ENCODE data around the gene CSPG5. TPM values are rescaled to one million over a fixed set of nuclear protein-coding genes. Genes with fewer than 3 reads are reported as not detected.

The CSPG5 gene
- total RNA-seq, 2 experiments from 2014 or later = 0.37 to 0.42 TPM

GRCh38 chr3:47512416-47513124 is 66.1 kb downstream of the CSPG5 start:
- ChIA-PET CTCF (interaction anchor here (0.7 to 4.7 kb wide), 5 partner anchors 9 to 289 kb away, joined by 3 to 26 read pairs (median 3); no protein-coding TSS in a partner anchor), POLR2A (interaction anchor here (0.5 to 1.5 kb wide), 11 partner anchors 8 to 1709 kb away, joined by 3 to 7 read pairs (median 4); partner anchors contain the start of genes PRKAR2A, PTPN23 and SCAP)
- peaks cover 38% of the 10 kb centered on the region for H3K36me3 Mint-ChIP-seq (ENCODE audit: low read depth)
- peaks cover 19% of the 10 kb centered on the region for H3K4me1 Mint-ChIP-seq (ENCODE audit: low read depth)
- H3K4me3 Mint-ChIP-seq = peak overlapping the region; percentile 99
- peak; percentile 38 for DNase-seq
- H3K9me3 Mint-ChIP-seq (ENCODE audit: insufficient read depth) = no peaks in the 10 kb centered on the region
- peaks cover 6% of the 10 kb centered on the region for H3K27me3 Mint-ChIP-seq (ENCODE audit: low read depth)
- peak; percentile 7 for ATAC-seq
- peak overlapping the region; percentile 99 for H3K27ac Mint-ChIP-seq

Other genes starting within 250 kb of the CSPG5 start
- 10 to 100 TPM; 31.0 to 33.2 TPM for gene PTPN23, start 197.8 kb downstream of the CSPG5 start, total RNA-seq
- 10 to 100 TPM; 57.5 to 60.7 TPM for gene SCAP, start 102.9 kb downstream of the CSPG5 start, total RNA-seq
- gene ELP6, start 65.2 kb downstream of the CSPG5 start, total RNA-seq = 10 to 100 TPM; 52.1 to 53.0 TPM
- gene SMARCC1, start 203.0 kb upstream of the CSPG5 start, total RNA-seq = 10 to 100 TPM; 76.4 to 98.1 TPM
- 10 to 100 TPM; 72.8 to 75.7 TPM for gene DHX30, start 224.3 kb upstream of the CSPG5 start, total RNA-seq

Measured in activated CD8-positive, alpha-beta T cell treated with anti-CD3 and anti-CD28 coated beads, Interleukin-2, amount 10 ng/mL, durations not matched to agents 7 days and 5 days (primary cell).